Neural progenitor cell (in vitro differentiated cells): ENCODE data around the gene TEP1. TPM values are rescaled to one million over a fixed set of nuclear protein-coding genes. Genes with fewer than 3 reads are reported as not detected.

Experiments used
- DNase-seq: peaks from one replicate; pipeline ENCODE4 v3.0.0-alpha.2; 2016; ENCODE audit warnings: low spot score
- H2AFZ ChIP-seq: fragments of 200-600 bp; sonication (generic); replicated peaks from 2 replicates; pipeline ENCODE4 v1.6.1; 2016; ENCODE audit warnings: antibody characterized with exemption
- H3F3A ChIP-seq: fragments of 200-600 bp; sonication (generic); 2 replicates; pipeline ENCODE4 v1.6.1; 2016; ENCODE audit warnings: antibody characterized with exemption, low read depth
- H3K27ac ChIP-seq: fragments of 200-600 bp; sonication (generic); 2 replicates; pipeline ENCODE4 v1.5.1; 2016; ENCODE audit warnings: mild to moderate bottlenecking
- H3K27me3 ChIP-seq: fragments of 200-600 bp; sonication (generic); 2 replicates; pipeline ENCODE4 v1.6.1; 2016; ENCODE audit warnings: mild to moderate bottlenecking, moderate library complexity
- H3K36me3 ChIP-seq: fragments of 200-600 bp; sonication (generic); 2 replicates; pipeline ENCODE4 v1.5.1; 2016
- H3K4me1 ChIP-seq: fragments of 200-600 bp; sonication (generic); 2 replicates; pipeline ENCODE4 v1.6.1; 2016; ENCODE audit warnings: mixed run types
- H3K4me2 ChIP-seq: fragments of 200-600 bp; sonication (generic); 2 replicates; pipeline ENCODE4 v1.6.1; 2016
- H3K4me3 ChIP-seq: fragments of 200-600 bp; sonication (generic); 2 replicates; pipeline ENCODE4 v1.5.1; 2016
- H3K79me2 ChIP-seq: fragments of 200-600 bp; sonication (generic); 2 replicates; pipeline ENCODE4 v1.6.1; 2016; ENCODE audit warnings: low read depth
- H3K9ac ChIP-seq: fragments of 200-600 bp; sonication (generic); 2 replicates; pipeline ENCODE4 v1.6.1; 2016
- H3K9me3 ChIP-seq: fragments of 200-600 bp; sonication (generic); 2 replicates; pipeline ENCODE4 v1.5.1; 2016; ENCODE audit warnings: low read depth
- H4K20me1 ChIP-seq: fragments of 200-600 bp; sonication (generic); 2 replicates; pipeline ENCODE4 v1.6.1; 2016; ENCODE audit warnings: low read depth
- H3K27ac Mint-ChIP-seq: 3 replicates; pipeline ENCODE4 v1.8.0; 2021; ENCODE audit warnings: mixed read lengths
- H3K27me3 Mint-ChIP-seq: 2 replicates; pipeline ENCODE4 v1.8.0; 2022; ENCODE audit warnings: low read depth, mild to moderate bottlenecking, inconsistent platforms, moderate library complexity, mixed read lengths; ENCODE audit not compliant: insufficient read depth
- H3K36me3 Mint-ChIP-seq: 3 replicates; pipeline ENCODE4 v1.8.0; 2021; ENCODE audit warnings: mixed read lengths
- H3K4me1 Mint-ChIP-seq: 3 replicates; pipeline ENCODE4 v1.8.0; 2021; ENCODE audit warnings: mixed read lengths
- H3K4me3 Mint-ChIP-seq: 3 replicates; pipeline ENCODE4 v1.8.0; 2021; ENCODE audit warnings: mild to moderate bottlenecking, moderate library complexity, mixed read lengths
- H3K9me3 Mint-ChIP-seq: 3 replicates; pipeline ENCODE4 v1.8.0; 2020; ENCODE audit warnings: mixed read lengths
- EZH2 ChIP-seq: fragments of 200-600 bp; sonication (generic); IDR thresholded peaks from 2 replicates; pipeline ENCODE4 v1.6.1; 2017; ENCODE audit warnings: antibody characterized with exemption, mild to moderate bottlenecking, moderate library complexity
- EZH2phosphoT487 ChIP-seq: fragments of 200-600 bp; sonication (generic); IDR thresholded peaks from 2 replicates; pipeline ENCODE4 v1.6.1; 2017; ENCODE audit warnings: antibody characterized with exemption
- total RNA-seq: library from RNA; depleted of rRNA; stranded (reverse); fragments of >200 nt; gene quantifications from 2 replicates; pipeline ENCODE4 v1.2.3, GENCODE V29; 2015; ENCODE audit warnings: low replicate concordance
- TF ChIP-seq, protein P1 (sequence below): fragments of 200-600 bp; sonication (generic); IDR thresholded peaks from 2 replicates; pipeline ENCODE4 v1.5.1; 2017; ENCODE audit warnings: antibody characterized with exemption, mild to moderate bottlenecking

The TEP1 gene
- total RNA-seq, 1 donor from 2014 or later, result 19.8 TPM

DNA sequence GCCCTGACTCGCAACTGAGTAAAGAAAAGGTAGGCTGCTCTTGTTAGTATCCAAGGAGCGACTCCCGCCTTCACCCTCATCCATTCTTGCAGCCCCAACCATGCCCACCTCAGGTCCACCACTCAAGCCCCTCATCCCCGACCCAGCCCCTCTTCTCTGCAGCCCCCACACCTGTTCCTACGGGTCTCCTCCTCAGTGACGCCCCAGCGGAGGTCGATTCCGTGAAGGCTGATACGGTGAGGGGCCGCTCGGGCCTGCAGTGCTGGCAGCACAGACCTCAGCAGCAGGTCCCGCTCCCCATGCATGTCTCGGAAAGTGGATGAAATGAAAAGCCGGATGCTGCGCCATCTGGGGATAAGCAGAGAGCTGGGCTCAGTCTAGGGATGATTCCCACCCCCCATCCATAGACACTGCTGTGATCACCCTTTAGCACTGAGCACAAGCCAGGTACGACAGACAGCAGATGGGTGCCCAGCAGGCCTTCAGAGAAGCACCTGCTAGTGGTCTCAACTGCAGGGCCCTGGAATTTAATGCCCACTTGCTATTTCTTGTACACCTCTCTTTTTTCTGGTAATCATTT lies 26.9 kb downstream of the TEP1 start:
- Mint-ChIP-seq H3K4me1 (peaks cover 8% of the 10 kb centered on the region), H3K36me3 (peaks cover 20% of the 10 kb centered on the region), H3K27me3 (peaks cover 3% of the 10 kb centered on the region), H3K27ac (no peak overlapping the region), H3K9me3 (no peaks in the 10 kb centered on the region), H3K4me3 (no peak overlapping the region)
- Histone ChIP-seq H3K79me2 (no peaks in the 10 kb centered on the region), H3K4me2 (no peak overlapping the region), H3K9me3 (no peaks in the 10 kb centered on the region), H3K27me3 (no peaks in the 10 kb centered on the region), H3K4me3 (no peak overlapping the region), H3K4me1 (peaks cover 8% of the 10 kb centered on the region), H4K20me1 (no peaks in the 10 kb centered on the region), H3F3A (peaks cover 9% of the 10 kb centered on the region), H3K27ac (no peak overlapping the region), H2AFZ (no peak overlapping the region), H3K36me3 (no peaks in the 10 kb centered on the region), H3K9ac (no peak overlapping the region)
- TF ChIP-seq, protein P1, sequence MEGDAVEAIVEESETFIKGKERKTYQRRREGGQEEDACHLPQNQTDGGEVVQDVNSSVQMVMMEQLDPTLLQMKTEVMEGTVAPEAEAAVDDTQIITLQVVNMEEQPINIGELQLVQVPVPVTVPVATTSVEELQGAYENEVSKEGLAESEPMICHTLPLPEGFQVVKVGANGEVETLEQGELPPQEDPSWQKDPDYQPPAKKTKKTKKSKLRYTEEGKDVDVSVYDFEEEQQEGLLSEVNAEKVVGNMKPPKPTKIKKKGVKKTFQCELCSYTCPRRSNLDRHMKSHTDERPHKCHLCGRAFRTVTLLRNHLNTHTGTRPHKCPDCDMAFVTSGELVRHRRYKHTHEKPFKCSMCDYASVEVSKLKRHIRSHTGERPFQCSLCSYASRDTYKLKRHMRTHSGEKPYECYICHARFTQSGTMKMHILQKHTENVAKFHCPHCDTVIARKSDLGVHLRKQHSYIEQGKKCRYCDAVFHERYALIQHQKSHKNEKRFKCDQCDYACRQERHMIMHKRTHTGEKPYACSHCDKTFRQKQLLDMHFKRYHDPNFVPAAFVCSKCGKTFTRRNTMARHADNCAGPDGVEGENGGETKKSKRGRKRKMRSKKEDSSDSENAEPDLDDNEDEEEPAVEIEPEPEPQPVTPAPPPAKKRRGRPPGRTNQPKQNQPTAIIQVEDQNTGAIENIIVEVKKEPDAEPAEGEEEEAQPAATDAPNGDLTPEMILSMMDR, result no peak
- TF ChIP-seq EZH2phosphoT487 (no peak), EZH2 (no peak)
- no peak for DNase-seq

DNA sequence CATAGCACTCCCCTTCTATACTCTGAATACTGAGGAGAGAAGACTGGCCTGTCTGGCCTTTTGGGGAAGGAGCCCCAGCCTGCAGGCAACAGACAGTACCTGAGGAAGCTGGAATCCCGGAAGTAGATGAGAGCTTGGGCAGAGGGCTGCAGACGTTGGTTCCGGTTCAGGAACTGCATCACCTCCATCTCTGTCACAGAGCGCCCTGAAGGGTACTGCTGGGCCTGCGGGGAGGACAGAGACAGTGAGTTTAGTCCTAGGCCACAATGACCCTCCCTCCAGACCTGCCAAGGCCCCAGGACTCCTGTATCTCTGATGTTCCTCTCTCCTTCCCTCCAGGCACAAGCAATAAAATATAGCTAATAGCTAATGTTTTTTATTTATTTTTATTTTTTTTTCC lies 28.4 kb downstream of the TEP1 start:
- DNase-seq, result no peak
- Histone ChIP-seq H3F3A (peaks cover 9% of the 10 kb centered on the region), H4K20me1 (no peaks in the 10 kb centered on the region), H3K79me2 (no peaks in the 10 kb centered on the region), H3K9me3 (no peaks in the 10 kb centered on the region), H3K27ac (no peak overlapping the region), H2AFZ (no peak overlapping the region), H3K4me2 (no peak overlapping the region), H3K4me1 (peaks cover 8% of the 10 kb centered on the region), H3K27me3 (no peaks in the 10 kb centered on the region), H3K4me3 (no peak overlapping the region), H3K36me3 (no peaks in the 10 kb centered on the region), H3K9ac (no peak overlapping the region)
- Mint-ChIP-seq H3K4me1 (peaks cover 8% of the 10 kb centered on the region), H3K27me3 (peaks cover 3% of the 10 kb centered on the region), H3K36me3 (peaks cover 25% of the 10 kb centered on the region), H3K4me3 (no peak overlapping the region), H3K27ac (no peak overlapping the region), H3K9me3 (no peaks in the 10 kb centered on the region)
- TF ChIP-seq EZH2, result no peak
- no peak for TF ChIP-seq EZH2phosphoT487
- TF ChIP-seq, protein P1, result no peak

- no peak overlapping the region for H3K4me3 Mint-ChIP-seq
- no peaks in the 10 kb centered on the region for H3K9me3 ChIP-seq
- H3K27me3 ChIP-seq, result no peaks in the 10 kb centered on the region
- H3K9ac ChIP-seq, result no peak overlapping the region
- H3K79me2 ChIP-seq, result no peaks in the 10 kb centered on the region
- H3F3A ChIP-seq, result peaks cover 9% of the 10 kb centered on the region
- H2AFZ ChIP-seq, result no peak overlapping the region
- H3K27ac Mint-ChIP-seq, result no peak overlapping the region
- H3K4me2 ChIP-seq, result no peak overlapping the region
- peaks cover 8% of the 10 kb centered on the region for H3K4me1 Mint-ChIP-seq
- peaks cover 25% of the 10 kb centered on the region for H3K36me3 Mint-ChIP-seq
- no peak for TF ChIP-seq EZH2
- H3K4me1 ChIP-seq, result peaks cover 8% of the 10 kb centered on the region
- no peaks in the 10 kb centered on the region for H3K9me3 Mint-ChIP-seq
- H3K4me3 ChIP-seq, result no peak overlapping the region
- H4K20me1 ChIP-seq, result no peaks in the 10 kb centered on the region
- H3K36me3 ChIP-seq, result no peaks in the 10 kb centered on the region
- peaks cover 3% of the 10 kb centered on the region for H3K27me3 Mint-ChIP-seq
- DNase-seq, result no peak
- no peak overlapping the region for H3K27ac ChIP-seq
These were observed 29.0 kb downstream of the TEP1 start for GRCh38 chr14:20384321-20384720.

DNA sequence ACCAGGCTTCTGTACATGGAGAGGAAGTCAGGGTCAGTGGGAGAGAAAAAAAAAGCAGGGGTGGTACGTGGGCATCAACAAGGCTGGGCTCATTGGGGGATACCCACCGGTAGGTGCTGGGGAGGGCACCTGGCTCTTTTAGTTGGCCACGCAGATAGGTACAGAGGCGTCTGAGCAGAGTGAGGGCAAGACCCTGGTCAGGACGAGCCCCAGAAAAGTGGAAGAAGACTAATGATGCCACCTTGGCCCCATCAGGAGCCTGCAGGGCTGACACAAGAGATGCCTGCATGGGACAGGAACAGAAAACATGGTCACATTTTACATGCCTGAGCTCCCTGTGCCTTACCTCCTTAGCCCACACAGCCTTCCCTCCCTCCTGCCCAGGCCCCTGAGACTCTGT lies 29.7 kb downstream of the TEP1 start:
- H3K4me3 Mint-ChIP-seq, result no peak overlapping the region
- no peak overlapping the region for H3K27ac Mint-ChIP-seq
- Histone ChIP-seq H3K79me2 (no peaks in the 10 kb centered on the region), H3K27me3 (no peaks in the 10 kb centered on the region), H3K9ac (no peak overlapping the region), H3K4me3 (no peak overlapping the region), H3K27ac (no peak overlapping the region), H2AFZ (no peak overlapping the region), H3K4me1 (peaks cover 8% of the 10 kb centered on the region), H3K36me3 (no peaks in the 10 kb centered on the region), H4K20me1 (no peaks in the 10 kb centered on the region), H3K9me3 (no peaks in the 10 kb centered on the region), H3K4me2 (no peak overlapping the region), H3F3A (peaks cover 9% of the 10 kb centered on the region)
- DNase-seq, result no peak
- no peak for TF ChIP-seq EZH2phosphoT487
- no peak for TF ChIP-seq EZH2
- TF ChIP-seq, protein P1, result no peak
- peaks cover 8% of the 10 kb centered on the region for H3K4me1 Mint-ChIP-seq
- H3K27me3 Mint-ChIP-seq, result peaks cover 3% of the 10 kb centered on the region
- no peaks in the 10 kb centered on the region for H3K9me3 Mint-ChIP-seq
- H3K36me3 Mint-ChIP-seq, result peaks cover 22% of the 10 kb centered on the region
